ENCODE results near the gene GPHN.

DNA sequence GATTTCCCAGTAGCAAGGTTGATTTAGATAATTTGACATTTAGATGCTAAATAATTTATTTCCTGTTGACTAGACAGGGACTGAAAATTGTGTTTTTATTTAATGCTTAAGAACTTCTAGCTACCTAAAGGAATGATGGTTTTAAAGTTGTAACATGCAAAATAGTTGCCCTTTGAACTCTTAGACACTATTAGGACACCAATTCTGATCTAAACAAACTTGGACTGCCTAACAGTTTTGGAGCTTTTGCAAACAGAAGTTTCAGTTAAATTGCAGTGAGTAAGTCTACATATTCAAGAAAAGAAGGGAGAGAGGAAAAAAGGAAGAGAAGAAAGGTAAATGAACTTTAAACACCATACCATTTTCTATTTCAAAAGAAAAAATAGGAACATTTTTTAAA is 492.0 kb downstream of the GPHN start:
- TF ChIP-seq TEAD4 (IDR thresholded peaks at IDR 0.05) (no peak), TAF1 (IDR thresholded peaks at IDR 0.05; ENCODE audit: low read depth) (no peak), NFIC (IDR thresholded peaks at IDR 0.05) (no peak), RAD21 (IDR thresholded peaks at IDR 0.05; ENCODE audit: low read depth) (no peak), EP300 (IDR thresholded peaks at IDR 0.05; ENCODE audit: borderline replicate concordance) (no peak), CREB1 (IDR thresholded peaks at IDR 0.05; ENCODE audit: low read depth) (no peak)
- TF ChIP-seq, protein P1, sequence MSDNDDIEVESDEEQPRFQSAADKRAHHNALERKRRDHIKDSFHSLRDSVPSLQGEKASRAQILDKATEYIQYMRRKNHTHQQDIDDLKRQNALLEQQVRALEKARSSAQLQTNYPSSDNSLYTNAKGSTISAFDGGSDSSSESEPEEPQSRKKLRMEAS (IDR thresholded peaks at IDR 0.05), result no peak

All from Ishikawa (cell line).